ENCODE measurements around the gene PCDHGA8.

- TF ChIP-seq, protein P1, sequence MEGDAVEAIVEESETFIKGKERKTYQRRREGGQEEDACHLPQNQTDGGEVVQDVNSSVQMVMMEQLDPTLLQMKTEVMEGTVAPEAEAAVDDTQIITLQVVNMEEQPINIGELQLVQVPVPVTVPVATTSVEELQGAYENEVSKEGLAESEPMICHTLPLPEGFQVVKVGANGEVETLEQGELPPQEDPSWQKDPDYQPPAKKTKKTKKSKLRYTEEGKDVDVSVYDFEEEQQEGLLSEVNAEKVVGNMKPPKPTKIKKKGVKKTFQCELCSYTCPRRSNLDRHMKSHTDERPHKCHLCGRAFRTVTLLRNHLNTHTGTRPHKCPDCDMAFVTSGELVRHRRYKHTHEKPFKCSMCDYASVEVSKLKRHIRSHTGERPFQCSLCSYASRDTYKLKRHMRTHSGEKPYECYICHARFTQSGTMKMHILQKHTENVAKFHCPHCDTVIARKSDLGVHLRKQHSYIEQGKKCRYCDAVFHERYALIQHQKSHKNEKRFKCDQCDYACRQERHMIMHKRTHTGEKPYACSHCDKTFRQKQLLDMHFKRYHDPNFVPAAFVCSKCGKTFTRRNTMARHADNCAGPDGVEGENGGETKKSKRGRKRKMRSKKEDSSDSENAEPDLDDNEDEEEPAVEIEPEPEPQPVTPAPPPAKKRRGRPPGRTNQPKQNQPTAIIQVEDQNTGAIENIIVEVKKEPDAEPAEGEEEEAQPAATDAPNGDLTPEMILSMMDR (conservative IDR thresholded peaks at IDR 0.05 in 1 of 2, IDR thresholded peaks at IDR 0.05 in 1 of 2; ENCODE audit: low read depth in 1 of 2, low read length in 2 of 2) = peak; percentile 53 to 60
- no peak for TF ChIP-seq EZH2 (IDR thresholded peaks at IDR 0.05; ENCODE audit: low read length, missing control alignments)
These were observed 42.4 kb upstream of the PCDHGA8 start, which contains the start of gene PCDHGB1 for GRCh38 chr5:141349917-141350619.
